Measurements from ENCODE around the gene SPON2.
"Not testable (repeated sequence)": the region's sequence is repeated elsewhere in the genome, so short reads cannot be mapped to it uniquely, and the experiment has no call there.

Gene SPON2

GRCh38 chr4:1126506-1126905, 45.9 kb downstream of the SPON2 start:
- H3K4me1 ChIP-seq (ENCODE audit: control extremely low read depth in 1 of 4, control insufficient read depth in 4 of 4, insufficient read depth in 4 of 4, low read length in 3 of 4) = peaks cover 0 to 4% (median 0%) of the 10 kb centered on the region in 4 experiments
- DNase-seq = no peak
- no peaks in the 10 kb centered on the region for H3K36me3 ChIP-seq (ENCODE audit: control insufficient read depth in 4 of 4, insufficient read depth in 4 of 4, low read length in 3 of 4)
- no peaks in the 10 kb centered on the region for H3K9me3 ChIP-seq (ENCODE audit: control extremely low read depth in 1 of 5, control insufficient read depth in 4 of 5, insufficient read depth in 2 of 5, low read depth in 1 of 5, low read length in 4 of 5)
- WGBS (ENCODE audit: insufficient coverage) = no CpG with 5 or more reads among the region's 1 CpG
- POLR2A ChIA-PET = no interaction called here
- CTCF ChIA-PET = no interaction called here
- H3K4me3 ChIP-seq (ENCODE audit: control insufficient read depth in 1 of 7, extremely low read depth in 1 of 7, insufficient read depth in 4 of 7, low read depth in 2 of 7, low read length in 6 of 7) = no peak overlapping the region
- no peak overlapping the region for H3K27ac ChIP-seq (ENCODE audit: insufficient read depth in 1 of 2, low read depth in 1 of 2, low read length in 2 of 2, poor library complexity in 1 of 2, severe bottlenecking in 2 of 2)
- H3K27me3 ChIP-seq (replicated peaks in 2 of 5; ENCODE audit: control insufficient read depth in 4 of 5, insufficient read depth in 5 of 5, low read length in 4 of 5) = peaks cover 0 to 5% (median 3%) of the 10 kb centered on the region in 5 experiments

- H3K9me3 ChIP-seq (ENCODE audit: control extremely low read depth in 1 of 5, control insufficient read depth in 4 of 5, insufficient read depth in 2 of 5, low read depth in 1 of 5, low read length in 4 of 5); H3K4me3 ChIP-seq (ENCODE audit: control insufficient read depth in 1 of 7, extremely low read depth in 1 of 7, insufficient read depth in 4 of 7, low read depth in 2 of 7, low read length in 6 of 7); H3K27ac ChIP-seq (ENCODE audit: insufficient read depth in 1 of 2, low read depth in 1 of 2, low read length in 2 of 2, poor library complexity in 1 of 2, severe bottlenecking in 2 of 2); H3K36me3 ChIP-seq (ENCODE audit: control insufficient read depth in 4 of 4, insufficient read depth in 4 of 4, low read length in 3 of 4); H3K4me1 ChIP-seq (ENCODE audit: control extremely low read depth in 1 of 4, control insufficient read depth in 4 of 4, insufficient read depth in 4 of 4, low read length in 3 of 4); H3K27me3 ChIP-seq (replicated peaks in 2 of 5; ENCODE audit: control insufficient read depth in 4 of 5, insufficient read depth in 5 of 5, low read length in 4 of 5); CTCF ChIA-PET; DNase-seq; POLR2A ChIA-PET: not testable (repeated sequence)
- WGBS (ENCODE audit: insufficient coverage) = no CpG with 5 or more reads among the region's 4 CpGs
Measured at GRCh38 chr4:1125466-1125865, 46.9 kb downstream of the SPON2 start.

GRCh38 chr4:1124818-1125217, 47.6 kb downstream of the SPON2 start:
- CTCF ChIA-PET = no interaction called here

GRCh38 chr4:1122505-1122904, 49.9 kb downstream of the SPON2 start:
- POLR2A ChIA-PET = no interaction called here
- Histone ChIP-seq H3K4me3 (ENCODE audit: control insufficient read depth in 1 of 7, extremely low read depth in 1 of 7, insufficient read depth in 4 of 7, low read depth in 2 of 7, low read length in 6 of 7) (no peak overlapping the region), H3K9me3 (ENCODE audit: control extremely low read depth in 1 of 5, control insufficient read depth in 4 of 5, insufficient read depth in 2 of 5, low read depth in 1 of 5, low read length in 4 of 5) (no peaks in the 10 kb centered on the region), H3K27me3 (replicated peaks in 2 of 5; ENCODE audit: control insufficient read depth in 4 of 5, insufficient read depth in 5 of 5, low read length in 4 of 5) (peaks cover 0 to 6% (median 4%) of the 10 kb centered on the region in 5 experiments), H3K27ac (ENCODE audit: insufficient read depth in 1 of 2, low read depth in 1 of 2, low read length in 2 of 2, poor library complexity in 1 of 2, severe bottlenecking in 2 of 2) (no peak overlapping the region), H3K4me1 (ENCODE audit: control extremely low read depth in 1 of 4, control insufficient read depth in 4 of 4, insufficient read depth in 4 of 4, low read length in 3 of 4) (no peaks in the 10 kb centered on the region), H3K36me3 (ENCODE audit: control insufficient read depth in 4 of 4, insufficient read depth in 4 of 4, low read length in 3 of 4) (no peaks in the 10 kb centered on the region)
- CTCF ChIA-PET = interaction anchor here (0.8 kb wide), 1 partner anchor 8 kb away, joined by 3 read pairs; no protein-coding TSS in a partner anchor
- WGBS (ENCODE audit: insufficient coverage) = 100% methylated on average over 2 of the region's 3 CpGs
- no peak for DNase-seq

More at GRCh38 chr4:1124818-1125217, 47.6 kb downstream of the SPON2 start:
- Histone ChIP-seq H3K27ac (ENCODE audit: insufficient read depth in 1 of 2, low read depth in 1 of 2, low read length in 2 of 2, poor library complexity in 1 of 2, severe bottlenecking in 2 of 2) (no peak overlapping the region), H3K9me3 (ENCODE audit: control extremely low read depth in 1 of 5, control insufficient read depth in 4 of 5, insufficient read depth in 2 of 5, low read depth in 1 of 5, low read length in 4 of 5) (no peaks in the 10 kb centered on the region), H3K36me3 (ENCODE audit: control insufficient read depth in 4 of 4, insufficient read depth in 4 of 4, low read length in 3 of 4) (no peaks in the 10 kb centered on the region), H3K4me3 (ENCODE audit: control insufficient read depth in 1 of 7, extremely low read depth in 1 of 7, insufficient read depth in 4 of 7, low read depth in 2 of 7, low read length in 6 of 7) (no peak overlapping the region), H3K27me3 (replicated peaks in 2 of 5; ENCODE audit: control insufficient read depth in 4 of 5, insufficient read depth in 5 of 5, low read length in 4 of 5) (peaks cover 0 to 4% (median 3%) of the 10 kb centered on the region in 5 experiments), H3K4me1 (ENCODE audit: control extremely low read depth in 1 of 4, control insufficient read depth in 4 of 4, insufficient read depth in 4 of 4, low read length in 3 of 4) (no peaks in the 10 kb centered on the region)
- DNase-seq = no peak
- 85% methylated on average over 2 of the region's 4 CpGs for WGBS (ENCODE audit: insufficient coverage)
- POLR2A ChIA-PET = no interaction called here
